ENCODE measurements around the gene BEND6.

DNA sequence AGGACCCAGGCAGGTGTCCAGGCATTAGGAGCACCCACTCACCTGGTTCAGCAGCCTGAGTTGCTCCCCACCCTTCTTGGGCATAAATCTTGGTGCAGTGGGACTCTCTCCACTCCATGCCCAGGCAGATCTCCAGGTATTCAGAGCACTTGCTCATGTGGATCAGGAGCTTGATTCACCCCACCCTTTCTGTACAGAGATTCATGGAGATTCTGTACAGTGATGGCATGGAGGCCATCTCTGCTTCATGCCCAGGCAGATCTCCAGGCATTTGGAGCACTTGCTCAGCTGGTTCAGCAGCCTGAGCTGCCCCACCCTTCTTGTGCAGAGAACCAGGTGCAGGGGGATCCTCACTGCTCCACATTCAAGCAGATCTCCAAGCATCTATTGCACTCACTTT is 44.1 kb downstream of the BEND6 start:
- TF ChIP-seq, protein P1, sequence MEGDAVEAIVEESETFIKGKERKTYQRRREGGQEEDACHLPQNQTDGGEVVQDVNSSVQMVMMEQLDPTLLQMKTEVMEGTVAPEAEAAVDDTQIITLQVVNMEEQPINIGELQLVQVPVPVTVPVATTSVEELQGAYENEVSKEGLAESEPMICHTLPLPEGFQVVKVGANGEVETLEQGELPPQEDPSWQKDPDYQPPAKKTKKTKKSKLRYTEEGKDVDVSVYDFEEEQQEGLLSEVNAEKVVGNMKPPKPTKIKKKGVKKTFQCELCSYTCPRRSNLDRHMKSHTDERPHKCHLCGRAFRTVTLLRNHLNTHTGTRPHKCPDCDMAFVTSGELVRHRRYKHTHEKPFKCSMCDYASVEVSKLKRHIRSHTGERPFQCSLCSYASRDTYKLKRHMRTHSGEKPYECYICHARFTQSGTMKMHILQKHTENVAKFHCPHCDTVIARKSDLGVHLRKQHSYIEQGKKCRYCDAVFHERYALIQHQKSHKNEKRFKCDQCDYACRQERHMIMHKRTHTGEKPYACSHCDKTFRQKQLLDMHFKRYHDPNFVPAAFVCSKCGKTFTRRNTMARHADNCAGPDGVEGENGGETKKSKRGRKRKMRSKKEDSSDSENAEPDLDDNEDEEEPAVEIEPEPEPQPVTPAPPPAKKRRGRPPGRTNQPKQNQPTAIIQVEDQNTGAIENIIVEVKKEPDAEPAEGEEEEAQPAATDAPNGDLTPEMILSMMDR (IDR thresholded peaks at IDR 0.05 in 2 of 3, conservative IDR thresholded peaks at IDR 0.05 in 1 of 3; ENCODE audit: control insufficient read depth in 2 of 3, extremely low read depth in 1 of 3, insufficient read depth in 1 of 3, low read depth in 3 of 3, low read length in 3 of 3) = no peak
- TF ChIP-seq GABPA (IDR thresholded peaks at IDR 0.05; ENCODE audit: low read depth) = no peak
- TF ChIP-seq TCF12 (IDR thresholded peaks at IDR 0.05; ENCODE audit: low read depth, low read length) = no peak
- TF ChIP-seq MXI1 (IDR thresholded peaks at IDR 0.05; ENCODE audit: low read depth, low read length) = no peak
